Fibroblast of upper back skin (primary cell): ENCODE results near the gene MLF2.
"Not testable (repeated sequence)": the region's sequence is repeated elsewhere in the genome, so short reads cannot be mapped to it uniquely, and the experiment has no call there.

ENCODE experiments used
- DNase-seq: peaks from one replicate; pipeline ENCODE4 v3.0.0-alpha.2; 2013

MLF2 gene

DNA sequence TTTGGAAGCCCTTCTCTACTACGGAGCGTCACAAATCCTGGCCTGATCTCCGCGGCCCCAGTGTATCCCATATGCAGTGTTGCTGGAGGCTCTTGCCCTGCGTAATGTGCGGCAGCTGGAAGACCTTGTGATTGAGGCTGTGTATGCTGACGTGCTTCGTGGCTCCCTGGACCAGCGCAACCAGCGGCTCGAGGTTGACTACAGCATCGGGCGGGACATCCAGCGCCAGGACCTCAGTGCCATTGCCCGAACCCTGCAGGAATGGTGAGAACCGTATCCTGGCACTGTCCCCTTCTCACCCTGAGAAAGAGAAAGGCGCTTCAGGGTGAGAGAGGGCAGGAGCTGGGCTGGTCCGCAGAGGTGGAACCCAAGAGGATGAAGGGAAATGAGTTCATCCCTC, 23.8 kb downstream of the MLF2 start:
- DNase-seq, result no peak

DNA sequence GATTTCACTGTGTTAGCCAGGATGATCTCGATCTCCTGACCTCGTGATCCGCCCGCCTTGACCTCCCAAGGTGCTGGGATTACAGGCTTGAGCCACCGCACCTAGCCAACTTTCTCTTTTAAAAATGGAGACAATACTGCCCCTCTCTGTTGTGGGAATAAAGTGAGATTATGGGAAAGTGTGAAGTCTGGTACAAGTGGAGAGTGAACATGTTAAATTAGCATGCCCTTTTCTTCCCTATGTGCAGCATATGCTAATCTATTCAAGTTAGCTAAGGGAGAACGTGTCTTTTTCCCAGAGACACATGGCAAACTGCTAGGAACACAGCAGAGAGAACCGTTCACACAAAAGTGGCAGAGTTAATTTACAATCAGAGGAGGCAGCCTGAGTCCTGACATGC, 27.6 kb downstream of the MLF2 start:
- no peak for DNase-seq

GRCh38 chr12:6724409-6724797, 28.5 kb downstream of the MLF2 start:
- no peak for DNase-seq

DNA sequence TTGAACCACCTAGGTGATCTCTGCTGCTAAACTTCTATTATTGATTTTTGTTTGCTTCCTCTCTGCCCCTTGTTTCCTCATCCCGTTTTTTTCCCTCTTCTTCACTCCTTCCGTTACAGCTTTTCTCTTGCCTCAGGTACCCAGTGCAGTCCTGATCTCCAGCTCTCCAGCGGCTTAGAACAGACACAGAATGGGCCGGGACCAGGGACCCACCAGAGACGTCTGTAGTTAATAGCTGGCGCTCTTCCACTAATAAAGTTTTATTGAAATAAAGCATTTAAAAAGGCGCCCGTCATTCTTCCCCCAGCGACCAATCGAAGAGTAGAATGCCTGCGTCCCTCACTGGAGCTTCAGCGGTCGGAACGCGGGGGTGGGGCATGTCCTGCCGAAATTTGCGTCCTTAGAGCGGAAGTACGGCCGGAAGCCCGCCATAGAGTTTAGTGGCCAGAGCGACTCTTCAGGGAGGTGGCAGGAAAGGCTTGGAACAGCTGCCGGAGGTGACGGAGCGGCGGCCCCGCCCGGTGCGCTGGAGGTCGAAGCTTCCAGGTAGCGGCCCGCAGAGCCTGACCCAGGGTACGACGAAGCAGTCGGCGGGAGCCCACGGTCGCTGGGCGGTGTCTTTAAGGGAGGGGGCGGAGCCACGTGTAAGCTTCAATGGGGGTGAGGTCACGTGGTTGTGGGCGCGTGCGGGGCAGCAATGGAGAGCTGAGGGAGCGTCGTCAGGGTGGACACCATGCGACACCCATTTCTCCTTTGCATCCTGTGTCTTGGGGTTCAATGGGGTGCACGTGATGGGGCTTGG, 29.1 kb downstream of the MLF2 start, which contains the start of gene COPS7A:
TSS of gene COPS7A (plus strand) at position 440 of the 802 bp plus-strand sequence. CDS start 611 bp downstream, outside the sequence.
- peak; percentile 99 for DNase-seq

DNA sequence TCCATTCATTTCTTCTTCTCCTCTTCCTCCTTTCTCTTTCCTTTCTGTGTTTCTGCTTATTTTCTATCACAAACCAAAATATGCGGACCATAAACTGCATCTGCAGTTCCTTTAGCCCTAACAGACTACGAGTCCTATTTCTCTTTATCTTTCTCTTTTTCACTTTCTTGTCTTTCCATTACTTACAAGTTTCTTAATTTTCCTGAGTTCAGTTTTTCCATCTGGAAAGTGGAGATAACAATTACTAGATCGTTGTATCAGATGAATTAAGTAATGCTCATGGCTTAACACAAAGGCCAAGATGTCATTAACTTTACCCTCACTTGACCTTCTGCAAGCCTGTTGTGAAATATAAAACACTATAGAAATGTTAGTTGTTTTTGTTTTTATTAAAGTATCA, 30.1 kb downstream of the MLF2 start:
- DNase-seq, result no peak

DNA sequence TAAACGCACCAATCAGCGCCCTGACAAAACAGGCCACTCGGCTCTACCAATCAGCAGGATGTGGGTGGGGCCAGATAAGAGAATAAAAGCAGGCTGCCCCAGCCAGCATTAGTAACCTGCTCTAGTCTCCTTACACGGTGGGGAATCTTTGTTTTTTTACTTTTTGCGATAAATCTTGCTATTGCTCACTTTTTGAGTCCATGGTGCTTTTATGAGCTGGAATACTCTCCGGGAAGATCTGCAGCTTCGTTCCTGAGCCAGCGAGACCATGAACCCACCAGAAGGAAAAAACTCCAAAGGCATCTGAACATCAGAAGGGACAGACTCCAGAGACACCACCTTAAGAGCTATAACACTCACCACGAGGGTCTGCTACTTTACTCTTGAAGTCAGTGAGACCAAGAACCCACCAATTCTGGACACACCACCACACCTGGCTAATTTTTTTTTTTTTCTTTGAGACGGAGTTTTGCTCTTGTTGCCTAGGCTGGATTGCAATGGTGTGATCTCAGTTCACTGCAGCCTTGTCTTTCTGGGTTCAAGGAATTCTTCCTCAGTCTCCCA, 36.0 kb downstream of the MLF2 start:
- no peak for DNase-seq

- DNase-seq, result not testable (repeated sequence)
Measured at GRCh38 chr12:6716031-6716873, 36.7 kb downstream of the MLF2 start.

GRCh38 chr12:6708960-6709394, 44.0 kb downstream of the MLF2 start:
- DNase-seq, result no peak

- DNase-seq, result not testable (repeated sequence)
Measured at GRCh38 chr12:6708351-6708750, 44.6 kb downstream of the MLF2 start.

DNA sequence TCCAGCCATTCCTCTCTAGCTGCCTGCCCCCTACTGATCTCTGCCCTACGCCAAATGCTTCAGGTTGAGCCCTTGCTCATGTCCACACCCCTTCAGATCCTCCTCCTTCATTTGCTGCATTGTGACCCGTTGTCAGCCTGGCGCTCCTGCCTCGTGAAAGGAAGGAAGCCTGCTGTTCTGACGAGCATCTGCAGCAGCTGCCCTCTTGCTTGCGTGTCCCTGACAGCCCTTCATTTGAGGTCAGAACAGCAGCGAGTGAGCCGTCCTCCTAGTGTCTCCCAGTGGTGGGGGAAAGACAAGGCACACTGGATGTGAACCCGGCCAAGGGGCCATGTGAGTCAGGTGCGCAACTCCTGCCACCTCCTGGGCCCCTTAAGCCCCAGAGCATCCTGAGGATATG, 49.3 kb downstream of the MLF2 start:
- no peak for DNase-seq

- no peak for DNase-seq
Measured at GRCh38 chr12:6701078-6701768, 51.7 kb downstream of the MLF2 start.

DNA sequence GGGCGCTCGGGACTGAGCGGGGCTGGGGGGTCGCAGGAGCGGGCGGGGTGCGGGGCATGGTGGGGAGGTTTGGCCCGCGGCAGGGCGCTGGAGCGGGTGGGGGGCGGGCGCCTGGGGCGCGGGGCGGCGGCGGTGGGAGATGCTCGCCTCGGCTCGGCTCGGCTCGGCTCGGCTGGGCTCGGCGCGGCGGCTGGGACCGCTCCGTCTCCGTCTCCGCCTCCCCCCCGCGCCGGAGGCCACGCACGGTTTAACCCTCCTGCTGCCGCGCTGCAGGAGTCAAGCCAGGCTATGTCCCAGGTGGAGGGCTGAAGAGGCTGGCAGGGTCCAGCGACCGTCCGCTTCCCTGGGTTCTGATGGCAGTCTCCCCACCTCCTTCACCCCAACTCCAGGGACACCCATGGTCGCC, 52.3 kb downstream of the MLF2 start, which contains the start of gene PIANP:
TSS of gene PIANP (minus strand) at position 170 of the 406 bp plus-strand sequence. CDS start 2,754 bp downstream, outside the sequence.
- DNase-seq, result peak; percentile 31

DNA sequence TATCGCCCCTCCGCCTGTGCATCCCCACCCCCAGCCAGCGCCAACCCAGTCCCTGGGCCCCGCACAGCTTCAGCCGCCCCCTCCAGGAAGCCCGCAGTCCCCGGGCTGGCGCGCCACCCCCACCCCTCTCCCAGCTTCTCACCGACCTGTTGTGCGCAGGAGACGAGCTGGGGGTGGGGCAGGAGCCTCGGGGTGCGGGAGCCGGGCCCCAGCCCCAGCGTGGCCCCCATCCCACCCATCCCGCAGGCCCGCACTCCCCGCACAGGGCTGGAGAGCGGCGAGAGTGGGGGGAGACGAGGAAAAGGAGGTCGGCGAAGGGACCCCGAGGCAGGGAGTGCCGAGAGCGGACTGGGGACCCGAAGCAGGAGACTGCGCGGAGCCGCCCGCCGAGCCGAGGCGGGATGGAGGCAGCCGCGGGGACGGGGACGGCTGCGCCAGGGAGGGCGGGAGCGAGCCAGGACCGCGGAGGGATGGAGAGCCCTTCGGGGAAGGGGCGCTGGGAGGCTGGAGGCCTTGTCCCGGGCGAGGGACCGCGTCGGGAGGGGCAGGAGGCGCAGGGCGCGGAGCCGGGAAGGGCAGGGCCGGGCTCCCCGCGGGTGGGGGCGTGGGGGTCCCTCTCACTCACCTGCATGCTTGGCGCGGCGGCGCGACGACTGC, 52.8 kb downstream of the MLF2 start:
- no peak for DNase-seq

DNA sequence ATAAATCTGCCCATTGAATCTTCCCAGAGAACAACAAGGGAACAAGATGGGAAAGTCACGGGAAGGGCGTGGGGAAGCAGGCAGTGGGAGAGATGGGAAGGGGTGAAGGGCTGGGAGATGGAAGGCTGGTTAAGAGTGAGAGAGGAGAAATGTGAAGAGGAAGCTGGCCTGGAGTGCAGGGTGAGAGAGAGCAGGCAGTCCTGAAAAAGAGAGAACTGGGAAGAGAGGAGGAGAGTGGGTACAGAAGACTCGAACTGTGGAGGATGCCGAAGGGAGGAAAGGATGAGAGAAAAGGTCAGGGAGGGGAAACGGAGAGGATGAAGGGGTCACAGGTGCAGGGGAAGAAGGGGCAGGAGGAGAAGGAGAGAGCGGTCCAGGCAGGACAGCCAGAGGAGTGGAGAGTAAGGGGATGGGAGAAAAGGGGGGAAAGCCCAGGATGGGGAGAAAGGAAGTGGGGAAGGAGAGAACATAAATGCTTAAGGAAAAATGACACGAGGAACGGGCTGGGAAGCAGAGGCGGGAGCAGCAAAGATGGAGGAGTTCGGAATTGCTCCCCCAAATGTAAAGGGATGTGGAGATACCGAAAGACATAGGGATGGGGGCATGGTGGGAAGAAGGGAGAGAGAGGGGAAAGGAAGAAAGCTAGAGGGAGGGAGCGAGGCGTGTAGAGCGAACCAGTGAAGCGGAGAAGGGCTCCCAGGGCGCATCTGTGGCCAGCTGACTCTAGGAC, 53.5 kb downstream of the MLF2 start:
- no peak for DNase-seq

- no peak for DNase-seq
Measured at GRCh38 chr12:6698352-6699046, 54.4 kb downstream of the MLF2 start.
